ENCODE data around the gene PGC. TPM values are rescaled to one million over a fixed set of nuclear protein-coding genes. Genes with fewer than 3 reads are reported as not detected.

The PGC gene
- total and polyA plus RNA-seq, 9 of the 15 experiments (the other 6 are each of a cell fraction or from before 2014, with no cell fraction given) = 0.17 to 0.40 TPM; not detected in 7

- in situ Hi-C loops (cut with MboI) = no loop called here
- H3K36me3 ChIP-seq (ENCODE audit: control insufficient read depth, insufficient read depth, low read length) = no peaks in the 10 kb centered on the region
- TF ChIP-seq ZNF24 (IDR thresholded peaks at IDR 0.05) (no peak), ZC3H4 (CRISPR knock-in tag; IDR thresholded peaks at IDR 0.05; ENCODE audit: borderline replicate concordance) (no peak), RNF2 (IDR thresholded peaks at IDR 0.05) (no peak), ZBTB17 (CRISPR knock-in tag; IDR thresholded peaks at IDR 0.05) (no peak)
- H3K79me2 ChIP-seq (ENCODE audit: control insufficient read depth, insufficient read depth, low read length) = no peaks in the 10 kb centered on the region
- no peaks in the 10 kb centered on the region for H3K9me3 ChIP-seq (replicated peaks; ENCODE audit: control insufficient read depth, insufficient read depth, low read depth, low read length)
- H3K4me2 ChIP-seq (ENCODE audit: insufficient read depth, low read length) = no peak overlapping the region
- intact Hi-C loops (cut with micrococcal nuclease) = loop anchor here (10.0 kb wide), 1 partner anchor 335 kb away; no protein-coding TSS in a partner anchor
- no peak for FAIRE-seq
- CTCF ChIA-PET (ENCODE audit: low intra/inter-chr PET ratio) = no interaction called here
- no TSS peak for BruUV-seq (replicated peaks)
- peaks cover 0 to 24% of the 10 kb centered on the region in 2 experiments; a peak in 2 of 5 replicates for H3K4me1 ChIP-seq (replicated peaks in 1 of 2; ENCODE audit: control insufficient read depth in 2 of 2, insufficient read depth in 2 of 2, low read length in 2 of 2)
- peaks cover 0 to 31% of the 10 kb centered on the region in 2 experiments; a peak in 3 of 5 replicates for H3K27me3 ChIP-seq (ENCODE audit: control insufficient read depth in 2 of 2, insufficient read depth in 2 of 2, low read length in 2 of 2)
- peaks cover 13% of the 10 kb centered on the region; the same call in 1 of the 2 replicates for H4K20me1 ChIP-seq (replicated peaks; ENCODE audit: control insufficient read depth, insufficient read depth, low read length)
- no peak for ATAC-seq
- H2AFZ ChIP-seq (ENCODE audit: low read depth, low read length) = no peak overlapping the region
- POLR2A ChIA-PET = interaction anchor here (0.7 kb wide), 1 partner anchor 23 kb away, joined by 3 read pairs; no protein-coding TSS in a partner anchor
- H3K27ac ChIP-seq (ENCODE audit: extremely low read depth, low read depth, low read length) = no peak overlapping the region
- H3K9ac ChIP-seq (ENCODE audit: insufficient read depth in 1 of 2, low read depth in 2 of 2, low read length in 2 of 2) = no peak overlapping the region
- no peak for DNase-seq (ENCODE audit: extremely low read depth in 1 of 4, low spot score in 3 of 4)
- no peaks in the 10 kb centered on the region for H3K9me1 ChIP-seq (ENCODE audit: control insufficient read depth, insufficient read depth, low read length)
- 0% methylated on average over 2 of the region's 2 CpGs for WGBS (ENCODE audit: insufficient coverage, low coverage, missing lambda C conversion rate)
- no peak overlapping the region for H3K4me3 ChIP-seq
These were observed 37.8 kb downstream of the PGC start for GRCh38 chr6:41709375-41709774.

- Histone ChIP-seq H2AFZ (ENCODE audit: low read depth, low read length) (no peak overlapping the region), H3K27me3 (ENCODE audit: control insufficient read depth in 2 of 2, insufficient read depth in 2 of 2, low read length in 2 of 2) (peaks cover 0 to 33% of the 10 kb centered on the region in 2 experiments; a peak in 3 of 5 replicates), H3K9me1 (ENCODE audit: control insufficient read depth, insufficient read depth, low read length) (no peaks in the 10 kb centered on the region), H3K27ac (ENCODE audit: extremely low read depth, low read depth, low read length) (no peak overlapping the region), H3K4me1 (replicated peaks in 1 of 2; ENCODE audit: control insufficient read depth in 2 of 2, insufficient read depth in 2 of 2, low read length in 2 of 2) (peaks cover 0 to 22% of the 10 kb centered on the region in 2 experiments; a peak in 2 of 5 replicates), H3K79me2 (ENCODE audit: control insufficient read depth, insufficient read depth, low read length) (no peaks in the 10 kb centered on the region), H3K4me3 (no peak overlapping the region), H3K4me2 (ENCODE audit: insufficient read depth, low read length) (no peak overlapping the region), H3K9ac (ENCODE audit: insufficient read depth in 1 of 2, low read depth in 2 of 2, low read length in 2 of 2) (no peak overlapping the region), H4K20me1 (replicated peaks; ENCODE audit: control insufficient read depth, insufficient read depth, low read length) (peaks cover 13% of the 10 kb centered on the region; the same call in 1 of the 2 replicates), H3K36me3 (ENCODE audit: control insufficient read depth, insufficient read depth, low read length) (no peaks in the 10 kb centered on the region), H3K9me3 (replicated peaks; ENCODE audit: control insufficient read depth, insufficient read depth, low read depth, low read length) (no peaks in the 10 kb centered on the region)
- WGBS (ENCODE audit: insufficient coverage, low coverage, missing lambda C conversion rate) = 8% methylated on average over 3 of the region's 3 CpGs
- ChIA-PET CTCF (ENCODE audit: low intra/inter-chr PET ratio) (no interaction called here), POLR2A (interaction anchor here (0.7 to 1.4 kb wide), 3 partner anchors 9 to 23 kb away, joined by 3 to 4 read pairs (median 4); no protein-coding TSS in a partner anchor)
- in situ Hi-C loops (cut with MboI) = no loop called here
- DNase-seq (ENCODE audit: extremely low read depth in 1 of 4, low spot score in 3 of 4) (no peak), FAIRE-seq (no peak), ATAC-seq (no peak)
- intact Hi-C loops (cut with micrococcal nuclease) = loop anchor here (10.0 kb wide), 1 partner anchor 336 kb away; no protein-coding TSS in a partner anchor
- BruUV-seq (replicated peaks) = no TSS peak
- TF ChIP-seq THRAP3 (IDR thresholded peaks at IDR 0.05; ENCODE audit: borderline replicate concordance) (no peak), CEBPG (CRISPR knock-in tag; IDR thresholded peaks at IDR 0.05) (no peak), CEBPG (tag; conservative IDR thresholded peaks at IDR 0.05 in 1 of 2, IDR thresholded peaks at IDR 0.05 in 1 of 2) (no peak), HDGF (IDR thresholded peaks at IDR 0.05) (no peak), GATAD2B (IDR thresholded peaks at IDR 0.05; ENCODE audit: borderline replicate concordance) (no peak), FOSL1 (tag; conservative IDR thresholded peaks at IDR 0.05) (no peak), SNIP1 (IDR thresholded peaks at IDR 0.05; ENCODE audit: low read depth) (no peak), CXXC5 (CRISPR knock-in tag; IDR thresholded peaks at IDR 0.05) (no peak), CSDE1 (IDR thresholded peaks at IDR 0.05) (no peak)
These were observed 38.3 kb downstream of the PGC start for GRCh38 chr6:41708856-41709255.
